ENCODE results near the gene LAPTM5. TPM values are rescaled to one million over a fixed set of nuclear protein-coding genes. Genes with fewer than 3 reads are reported as not detected.

LAPTM5 gene
- polyA plus RNA-seq, 3 donors = 1,019 to 1,669 (median 1,153) TPM

GRCh38 chr1:30777904-30778153, 20.3 kb upstream of the LAPTM5 start:
- TF ChIP-seq CTCF (IDR thresholded peaks at IDR 0.05) = no peak
- no peak overlapping the region for H3K9ac ChIP-seq (ENCODE audit: insufficient read depth, low read length, poor library complexity, severe bottlenecking)

GRCh38 chr1:30777060-30777903, 19.7 kb upstream of the LAPTM5 start:
- H4K20me1 ChIP-seq (ENCODE audit: insufficient read depth, low read length) = peaks cover 12% of the 10 kb centered on the region
- H3K9ac ChIP-seq (ENCODE audit: insufficient read depth, low read length, poor library complexity, severe bottlenecking) = no peak overlapping the region
- intact Hi-C loops (cut with micrococcal nuclease) = loop anchor here (5.0 kb wide), 3 partner anchors 35 to 55 kb away; partner anchors contain the start of gene MATN1 (in 1 of the 2)
- no peaks in the 10 kb centered on the region for H3K9me3 ChIP-seq (replicated peaks in 1 of 2; ENCODE audit: control insufficient read depth in 1 of 2, insufficient read depth in 1 of 2, low read length in 2 of 2)
- Mint-ChIP-seq H3K9me3 (peaks cover 0 to 4% (median 0%) of the 10 kb centered on the region in 7 donors), H3K4me1 (peaks cover 40% of the 10 kb centered on the region), H3K4me3 (no peak overlapping the region), H3K36me3 (no peaks in the 10 kb centered on the region), H3K27me3 (ENCODE audit: low read depth in 3 of 3) (peaks cover 5 to 13% (median 11%) of the 10 kb centered on the region in 3 donors), H3K27ac (no peak overlapping the region)
- TF ChIP-seq CTCF (IDR thresholded peaks at IDR 0.05) = no peak
- H3K4me3 ChIP-seq (replicated peaks in 1 of 3; ENCODE audit: low read depth in 2 of 3, low read length in 3 of 3) = no peak overlapping the region
- H3K79me2 ChIP-seq (ENCODE audit: insufficient read depth, low read length) = no peaks in the 10 kb centered on the region
- no peak for DNase-seq
- H3K4me2 ChIP-seq (replicated peaks; ENCODE audit: extremely low read depth, low read length, poor library complexity, severe bottlenecking) = no peak overlapping the region
- peaks cover 22 to 31% of the 10 kb centered on the region in 2 donors for H3K4me1 ChIP-seq (ENCODE audit: control insufficient read depth in 1 of 2, insufficient read depth in 2 of 2, low read length in 2 of 2)
- no peaks in the 10 kb centered on the region for H3K36me3 ChIP-seq (replicated peaks in 1 of 2; ENCODE audit: control insufficient read depth in 1 of 2, insufficient read depth in 2 of 2, low read length in 2 of 2)
- WGBS (ENCODE audit: insufficient coverage) = 91% methylated on average over 13 of the region's 23 CpGs
- H2AFZ ChIP-seq (ENCODE audit: insufficient read depth, low read depth, low read length, poor library complexity, severe bottlenecking) = no peak overlapping the region
- H3K27ac ChIP-seq (ENCODE audit: low read depth in 1 of 2, low read length in 2 of 2) = no peak overlapping the region
- peaks cover 0 to 8% of the 10 kb centered on the region in 2 donors for H3K27me3 ChIP-seq (ENCODE audit: control insufficient read depth in 2 of 2, insufficient read depth in 2 of 2, low read length in 2 of 2)

More at GRCh38 chr1:30777904-30778153, 20.3 kb upstream of the LAPTM5 start:
- Mint-ChIP-seq H3K27me3 (ENCODE audit: low read depth in 3 of 3) (peaks cover 5 to 12% (median 9%) of the 10 kb centered on the region in 3 donors), H3K27ac (no peak overlapping the region), H3K4me3 (no peak overlapping the region), H3K9me3 (peaks cover 0 to 4% (median 0%) of the 10 kb centered on the region in 7 donors), H3K36me3 (no peaks in the 10 kb centered on the region), H3K4me1 (peaks cover 45% of the 10 kb centered on the region)
- Histone ChIP-seq H3K9me3 (replicated peaks in 1 of 2; ENCODE audit: control insufficient read depth in 1 of 2, insufficient read depth in 1 of 2, low read length in 2 of 2) (no peaks in the 10 kb centered on the region), H3K4me2 (replicated peaks; ENCODE audit: extremely low read depth, low read length, poor library complexity, severe bottlenecking) (no peak overlapping the region), H3K79me2 (ENCODE audit: insufficient read depth, low read length) (peaks cover 2% of the 10 kb centered on the region), H3K4me3 (replicated peaks in 1 of 3; ENCODE audit: low read depth in 2 of 3, low read length in 3 of 3) (no peak overlapping the region), H3K4me1 (ENCODE audit: control insufficient read depth in 1 of 2, insufficient read depth in 2 of 2, low read length in 2 of 2) (peaks cover 27 to 37% of the 10 kb centered on the region in 2 donors), H4K20me1 (ENCODE audit: insufficient read depth, low read length) (peaks cover 12% of the 10 kb centered on the region), H3K27me3 (ENCODE audit: control insufficient read depth in 2 of 2, insufficient read depth in 2 of 2, low read length in 2 of 2) (peaks cover 0 to 8% of the 10 kb centered on the region in 2 donors), H3K36me3 (replicated peaks in 1 of 2; ENCODE audit: control insufficient read depth in 1 of 2, insufficient read depth in 2 of 2, low read length in 2 of 2) (no peaks in the 10 kb centered on the region), H3K27ac (ENCODE audit: low read depth in 1 of 2, low read length in 2 of 2) (no peak overlapping the region), H2AFZ (ENCODE audit: insufficient read depth, low read depth, low read length, poor library complexity, severe bottlenecking) (no peak overlapping the region)
- DNase-seq = no peak
- intact Hi-C loops (cut with micrococcal nuclease) = loop anchor here (2.0 to 5.0 kb wide), 4 partner anchors 19 to 56 kb away; partner anchors contain the start of gene MATN1 (in 1 of the 2)
- 69% methylated on average over 4 of the region's 4 CpGs for WGBS (ENCODE audit: insufficient coverage)
